ENCODE data around the gene POP4. TPM values are rescaled to one million over a fixed set of nuclear protein-coding genes. Genes with fewer than 3 reads are reported as not detected.
A peak's percentile ranks its signal among the peaks of the same experiment; 100 is the strongest.

Gene POP4
- total and polyA plus RNA-seq, 9 of the 15 experiments (the other 6 are each of a cell fraction or from before 2014, with no cell fraction given): 42.1 to 128 (median 99.0) TPM

- TF ChIP-seq MLLT1 (IDR thresholded peaks at IDR 0.05) (no peak), ZNF778 (CRISPR knock-in tag; IDR thresholded peaks at IDR 0.05) (no peak), STAG1 (CRISPR knock-in tag; IDR thresholded peaks at IDR 0.05; ENCODE audit: borderline replicate concordance) (no peak), DPF2 (IDR thresholded peaks at IDR 0.05) (peak; percentile 55), HLTF (IDR thresholded peaks at IDR 0.05) (no peak), ZC3H8 (IDR thresholded peaks at IDR 0.05) (no peak), CBX1 (IDR thresholded peaks at IDR 0.05; ENCODE audit: low read depth) (no peak), C11orf30 (IDR thresholded peaks at IDR 0.05; ENCODE audit: low read depth) (peak; percentile 64; the same call in 1 of the 2 replicates), ZNF316 (IDR thresholded peaks at IDR 0.05) (peak; percentile 27; the same call in 1 of the 2 replicates), MED1 (CRISPR knock-in tag; IDR thresholded peaks at IDR 0.05; ENCODE audit: borderline replicate concordance) (no peak), TSC22D4 (tag; IDR thresholded peaks at IDR 0.05) (no peak), TEAD4 (IDR thresholded peaks at IDR 0.05; ENCODE audit: low read length) (no peak), TEAD4 (CRISPR knock-in tag; IDR thresholded peaks at IDR 0.05; ENCODE audit: borderline replicate concordance) (no peak), PHTF2 (CRISPR knock-in tag; IDR thresholded peaks at IDR 0.05) (no peak), ZNF253 (CRISPR knock-in tag; conservative IDR thresholded peaks at IDR 0.05) (no peak)
- TF ChIP-seq, protein P1, sequence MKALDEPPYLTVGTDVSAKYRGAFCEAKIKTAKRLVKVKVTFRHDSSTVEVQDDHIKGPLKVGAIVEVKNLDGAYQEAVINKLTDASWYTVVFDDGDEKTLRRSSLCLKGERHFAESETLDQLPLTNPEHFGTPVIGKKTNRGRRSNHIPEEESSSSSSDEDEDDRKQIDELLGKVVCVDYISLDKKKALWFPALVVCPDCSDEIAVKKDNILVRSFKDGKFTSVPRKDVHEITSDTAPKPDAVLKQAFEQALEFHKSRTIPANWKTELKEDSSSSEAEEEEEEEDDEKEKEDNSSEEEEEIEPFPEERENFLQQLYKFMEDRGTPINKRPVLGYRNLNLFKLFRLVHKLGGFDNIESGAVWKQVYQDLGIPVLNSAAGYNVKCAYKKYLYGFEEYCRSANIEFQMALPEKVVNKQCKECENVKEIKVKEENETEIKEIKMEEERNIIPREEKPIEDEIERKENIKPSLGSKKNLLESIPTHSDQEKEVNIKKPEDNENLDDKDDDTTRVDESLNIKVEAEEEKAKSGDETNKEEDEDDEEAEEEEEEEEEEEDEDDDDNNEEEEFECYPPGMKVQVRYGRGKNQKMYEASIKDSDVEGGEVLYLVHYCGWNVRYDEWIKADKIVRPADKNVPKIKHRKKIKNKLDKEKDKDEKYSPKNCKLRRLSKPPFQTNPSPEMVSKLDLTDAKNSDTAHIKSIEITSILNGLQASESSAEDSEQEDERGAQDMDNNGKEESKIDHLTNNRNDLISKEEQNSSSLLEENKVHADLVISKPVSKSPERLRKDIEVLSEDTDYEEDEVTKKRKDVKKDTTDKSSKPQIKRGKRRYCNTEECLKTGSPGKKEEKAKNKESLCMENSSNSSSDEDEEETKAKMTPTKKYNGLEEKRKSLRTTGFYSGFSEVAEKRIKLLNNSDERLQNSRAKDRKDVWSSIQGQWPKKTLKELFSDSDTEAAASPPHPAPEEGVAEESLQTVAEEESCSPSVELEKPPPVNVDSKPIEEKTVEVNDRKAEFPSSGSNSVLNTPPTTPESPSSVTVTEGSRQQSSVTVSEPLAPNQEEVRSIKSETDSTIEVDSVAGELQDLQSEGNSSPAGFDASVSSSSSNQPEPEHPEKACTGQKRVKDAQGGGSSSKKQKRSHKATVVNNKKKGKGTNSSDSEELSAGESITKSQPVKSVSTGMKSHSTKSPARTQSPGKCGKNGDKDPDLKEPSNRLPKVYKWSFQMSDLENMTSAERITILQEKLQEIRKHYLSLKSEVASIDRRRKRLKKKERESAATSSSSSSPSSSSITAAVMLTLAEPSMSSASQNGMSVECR (CRISPR knock-in tag; IDR thresholded peaks at IDR 0.05): no peak
- TF ChIP-seq, protein P2, sequence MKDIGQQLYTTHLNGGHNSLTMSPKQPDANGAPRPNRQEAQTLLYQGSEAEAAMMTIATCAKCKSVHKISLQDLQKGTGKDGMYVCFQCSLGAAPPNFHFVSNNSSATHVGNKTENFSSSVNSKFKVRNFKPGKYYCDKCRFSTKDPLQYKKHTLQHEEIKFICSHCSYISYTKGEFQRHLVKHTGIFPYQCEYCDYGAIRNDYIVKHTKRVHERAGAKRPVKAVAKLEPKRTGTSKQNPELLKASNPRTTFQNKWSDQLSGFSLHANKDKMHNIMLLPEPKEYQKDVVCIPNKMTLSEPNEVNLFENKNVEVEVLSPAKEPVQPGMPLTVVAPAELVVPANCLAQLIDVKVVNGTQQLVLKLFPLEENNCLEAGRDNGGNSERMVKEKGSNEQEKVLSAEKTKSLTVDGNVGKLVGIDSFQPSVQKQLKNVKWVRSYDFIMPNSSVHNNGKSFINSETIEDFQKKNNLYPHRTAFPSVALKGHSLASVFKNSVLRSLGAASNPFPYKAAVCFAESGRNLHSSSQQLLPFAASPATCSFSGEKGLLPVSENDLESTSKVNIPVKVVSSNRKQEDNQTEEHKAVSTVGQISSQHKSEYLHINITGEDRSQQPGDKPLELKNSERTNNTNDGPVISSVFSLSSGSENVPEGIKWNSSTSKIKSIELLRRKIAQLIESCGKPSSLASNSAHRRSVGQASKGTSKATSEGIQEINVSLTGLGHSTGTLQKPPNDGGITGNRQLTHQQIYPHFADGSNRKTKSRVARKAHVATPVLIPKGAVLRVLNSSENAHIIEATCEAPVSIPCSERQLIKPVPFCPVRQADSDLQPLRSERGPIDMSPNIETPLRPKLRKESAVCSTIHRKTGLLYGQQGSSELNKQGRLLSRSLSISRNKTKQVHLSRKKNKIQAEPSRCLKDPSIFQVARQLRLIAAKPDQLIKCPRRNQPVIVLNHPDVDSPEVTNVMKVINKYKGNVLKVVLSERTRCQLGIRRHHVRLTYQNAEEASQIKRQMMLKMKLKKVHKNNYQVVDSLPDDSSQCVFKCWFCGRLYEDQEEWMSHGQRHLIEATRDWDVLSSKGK (CRISPR knock-in tag; IDR thresholded peaks at IDR 0.05): no peak
- TF ChIP-seq, protein P3, sequence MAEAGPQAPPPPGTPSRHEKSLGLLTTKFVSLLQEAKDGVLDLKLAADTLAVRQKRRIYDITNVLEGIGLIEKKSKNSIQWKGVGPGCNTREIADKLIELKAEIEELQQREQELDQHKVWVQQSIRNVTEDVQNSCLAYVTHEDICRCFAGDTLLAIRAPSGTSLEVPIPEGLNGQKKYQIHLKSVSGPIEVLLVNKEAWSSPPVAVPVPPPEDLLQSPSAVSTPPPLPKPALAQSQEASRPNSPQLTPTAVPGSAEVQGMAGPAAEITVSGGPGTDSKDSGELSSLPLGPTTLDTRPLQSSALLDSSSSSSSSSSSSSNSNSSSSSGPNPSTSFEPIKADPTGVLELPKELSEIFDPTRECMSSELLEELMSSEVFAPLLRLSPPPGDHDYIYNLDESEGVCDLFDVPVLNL (CRISPR knock-in tag; IDR thresholded peaks at IDR 0.05; ENCODE audit: low read depth): no peak
Measured at GRCh38 chr19:29651622-29652394, 45.7 kb downstream of the POP4 start (continued).

Data from K562 (cell line).